Measurements from ENCODE around the gene CAPZA2. TPM values are rescaled to one million over a fixed set of nuclear protein-coding genes. Genes with fewer than 3 reads are reported as not detected.
A peak's percentile ranks its signal among the peaks of the same experiment; 100 is the strongest.

Gene CAPZA2
- total and polyA plus RNA-seq, 9 of the 15 experiments (the other 6 are each of a cell fraction or from before 2014, with no cell fraction given), result 67.0 to 524 (median 176) TPM

- TF ChIP-seq ZNF655 (CRISPR knock-in tag; IDR thresholded peaks at IDR 0.05) (no peak), STAG1 (CRISPR knock-in tag; IDR thresholded peaks at IDR 0.05; ENCODE audit: borderline replicate concordance) (no peak), SUPT5H (IDR thresholded peaks at IDR 0.05) (peak; percentile 95), NFATC3 (IDR thresholded peaks at IDR 0.05) (no peak), ELF4 (CRISPR knock-in tag; IDR thresholded peaks at IDR 0.05) (no peak), TEAD1 (CRISPR knock-in tag; IDR thresholded peaks at IDR 0.05) (peak in 1 of 2 experiments; percentile 40; a peak in 1 of 4 replicates), CXXC5 (CRISPR knock-in tag; IDR thresholded peaks at IDR 0.05) (peak; percentile 93), PHF21A (IDR thresholded peaks at IDR 0.05; ENCODE audit: borderline replicate concordance, low read depth) (no peak), HINFP (tag; conservative IDR thresholded peaks at IDR 0.05; ENCODE audit: low read depth) (no peak), MYC (IDR thresholded peaks at IDR 0.05; ENCODE audit: low read depth, low read length) (peak; percentile 83), MYC (CRISPR knock-in tag; IDR thresholded peaks at IDR 0.05; ENCODE audit: borderline replicate concordance, low read depth) (no peak), PTBP1 (IDR thresholded peaks at IDR 0.05; ENCODE audit: low read depth, low read length) (no peak), GTF2F1 (IDR thresholded peaks at IDR 0.05; ENCODE audit: low read depth, low read length) (0 out of 2 replicates have a peak, but pooled peaks have one; percentile 56), PHF20 (IDR thresholded peaks at IDR 0.05; ENCODE audit: partially characterized antibody) (peak; percentile 84), ZNF263 (CRISPR knock-in tag; IDR thresholded peaks at IDR 0.05; ENCODE audit: borderline replicate concordance) (0 out of 2 replicates have a peak, but pooled peaks have one; percentile 36), ZNF586 (CRISPR knock-in tag; conservative IDR thresholded peaks at IDR 0.05) (no peak), ARID1B (IDR thresholded peaks at IDR 0.05) (no peak), SRSF3 (IDR thresholded peaks at IDR 0.05; ENCODE audit: insufficient read depth, low read length) (peak; percentile 51; the same call in 1 of the 2 replicates), JUND (IDR thresholded peaks at IDR 0.05; ENCODE audit: borderline replicate concordance, low read depth, low read length) (no peak), JUND (tag; IDR thresholded peaks at IDR 0.05; ENCODE audit: borderline replicate concordance, low read depth, low read length) (no peak), TEAD4 (IDR thresholded peaks at IDR 0.05; ENCODE audit: low read length) (peak; percentile 22; the same call in 1 of the 2 replicates), TEAD4 (CRISPR knock-in tag; IDR thresholded peaks at IDR 0.05; ENCODE audit: borderline replicate concordance) (no peak), JUN (IDR thresholded peaks at IDR 0.05; ENCODE audit: borderline replicate concordance, low read depth, low read length) (peak; percentile 17; the same call in 1 of the 2 replicates), JUN (CRISPR knock-in tag; IDR thresholded peaks at IDR 0.05; ENCODE audit: borderline replicate concordance) (no peak), HMG20B (CRISPR knock-in tag; IDR thresholded peaks at IDR 0.05) (no peak), HMGN3 (IDR thresholded peaks at IDR 0.05; ENCODE audit: borderline replicate concordance, extremely low read depth, insufficient read length, low read depth, low read length) (peak; percentile 90)
- TF ChIP-seq, protein P1, sequence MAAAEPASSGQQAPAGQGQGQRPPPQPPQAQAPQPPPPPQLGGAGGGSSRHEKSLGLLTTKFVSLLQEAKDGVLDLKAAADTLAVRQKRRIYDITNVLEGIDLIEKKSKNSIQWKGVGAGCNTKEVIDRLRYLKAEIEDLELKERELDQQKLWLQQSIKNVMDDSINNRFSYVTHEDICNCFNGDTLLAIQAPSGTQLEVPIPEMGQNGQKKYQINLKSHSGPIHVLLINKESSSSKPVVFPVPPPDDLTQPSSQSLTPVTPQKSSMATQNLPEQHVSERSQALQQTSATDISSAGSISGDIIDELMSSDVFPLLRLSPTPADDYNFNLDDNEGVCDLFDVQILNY (CRISPR knock-in tag; IDR thresholded peaks at IDR 0.05), result no peak; the same call in 1 of the 2 replicates
Measured at GRCh38 chr7:116862234-116862950, at the start of gene CAPZA2 (continued).

Data from K562 (cell line).